PFSK-1 (cell line): ENCODE data around the gene C1QTNF1.

ENCODE experiments used
- SIN3A ChIP-seq: IDR thresholded peaks from 2 replicates; pipeline ENCODE4 v1.6.1; 2012; ENCODE audit warnings: mild to moderate bottlenecking, low read length, moderate library complexity, borderline replicate concordance; ENCODE audit not compliant: insufficient read depth
- TAF1 ChIP-seq: IDR thresholded peaks from 2 replicates; pipeline ENCODE4 v1.6.1; 2012; ENCODE audit warnings: low read length, control low read depth, borderline replicate concordance; ENCODE audit not compliant: insufficient read depth

DNA sequence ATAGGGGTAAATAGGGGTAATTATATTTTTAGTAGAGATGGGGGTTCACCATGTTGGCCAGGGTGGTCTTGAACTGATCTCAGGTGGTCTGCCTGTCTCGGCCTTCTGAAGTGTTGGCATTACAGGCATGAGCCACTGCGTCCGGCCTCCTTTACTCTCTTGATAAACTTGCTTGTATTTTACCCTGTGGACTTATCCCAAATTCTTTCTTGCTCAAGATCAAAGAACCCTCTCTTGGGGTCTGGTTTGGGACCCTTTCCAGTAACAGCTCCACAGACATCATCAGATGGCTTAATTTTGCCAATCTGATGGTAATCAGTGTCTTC is 5.6 kb upstream of the C1QTNF1 start:
- TF ChIP-seq TAF1, result no peak
- no peak for TF ChIP-seq SIN3A
